PC-3 (cell line): ENCODE results near the gene DNAAF3. TPM values are rescaled to one million over a fixed set of nuclear protein-coding genes. Genes with fewer than 3 reads are reported as not detected.

Source experiments
- microRNA-seq: library from miRNA; unstranded; fragments of <30 nt; microRNA quantifications from one replicate; pipeline ENCODE4 v1.1.0, GENCODE V29; 2020; ENCODE audit not compliant: unreplicated experiment
- total RNA-seq: library from RNA; depleted of rRNA; stranded (reverse); fragments of >200 nt; gene quantifications from 2 replicates; pipeline ENCODE4 v1.2.3, GENCODE V29; 2014; rRNA removed

Gene DNAAF3
- total RNA-seq, 1 experiment from 2014 or later = 30.0 TPM

Small RNA genes lying within 50 kb of the gene (microRNA-seq; reads per million reads assigned to microRNA genes)
- not detected for gene MIR7975

Other genes starting within 250 kb of the DNAAF3 start
- gene NLRP7, start 219.1 kb downstream of the DNAAF3 start, total RNA-seq = not detected in 2 replicates
- not detected in 2 replicates for gene NLRP2, start 200.2 kb downstream of the DNAAF3 start, total RNA-seq
- gene GP6, start 128.3 kb downstream of the DNAAF3 start, total RNA-seq = 0.58 TPM in 1 of 2 replicates, not detected in the other
- gene RDH13, start 103.5 kb downstream of the DNAAF3 start, total RNA-seq = 80.4 and 85.7 TPM in 2 replicates
- 75.3 and 75.8 TPM in 2 replicates for gene EPS8L1, start 90.7 kb downstream of the DNAAF3 start, total RNA-seq
- gene PPP1R12C, start 49.0 kb downstream of the DNAAF3 start, total RNA-seq = 136 and 180 TPM in 2 replicates
- 266 and 317 TPM in 2 replicates for gene TNNT1, start 17.4 kb downstream of the DNAAF3 start, total RNA-seq
- 32.4 and 40.1 TPM in 2 replicates for gene TNNI3, start 8.9 kb downstream of the DNAAF3 start, total RNA-seq
- gene SYT5, start 13.7 kb upstream of the DNAAF3 start, total RNA-seq = 0.40 and 2.5 TPM in 2 replicates
- gene PTPRH, start 42.9 kb upstream of the DNAAF3 start, total RNA-seq = 8.1 and 10.9 TPM in 2 replicates
- 11.1 and 11.8 TPM in 2 replicates for gene TMEM86B, start 62.1 kb upstream of the DNAAF3 start, total RNA-seq
- 159 and 221 TPM in 2 replicates for gene PPP6R1, start 92.4 kb upstream of the DNAAF3 start, total RNA-seq
- 122 and 148 TPM in 2 replicates for gene HSPBP1, start 113.5 kb upstream of the DNAAF3 start, total RNA-seq
- 5.1 and 8.7 TPM in 2 replicates for gene BRSK1, start 117.4 kb upstream of the DNAAF3 start, total RNA-seq
- gene TMEM150B, start 158.7 kb upstream of the DNAAF3 start, total RNA-seq = not detected in 2 replicates
- 21.9 and 36.6 TPM in 2 replicates for gene KMT5C, start 173.3 kb upstream of the DNAAF3 start, total RNA-seq
- 0.80 and 2.4 TPM in 2 replicates for gene COX6B2, start 188.1 kb upstream of the DNAAF3 start, total RNA-seq
- not detected in 2 replicates for gene GARIN5B, start 196.6 kb upstream of the DNAAF3 start, total RNA-seq
- gene IL11, start 203.8 kb upstream of the DNAAF3 start, total RNA-seq = 7.5 and 10.7 TPM in 2 replicates
- not detected in 2 replicates for gene TMEM190, start 210.2 kb upstream of the DNAAF3 start, total RNA-seq
- gene TMEM238, start 217.7 kb upstream of the DNAAF3 start, total RNA-seq = 22.1 and 22.8 TPM in 2 replicates
- gene RPL28, start 219.3 kb upstream of the DNAAF3 start, total RNA-seq = 550 and 836 TPM in 2 replicates
- gene UBE2S, start 241.2 kb upstream of the DNAAF3 start, total RNA-seq = 2,068 and 2,245 TPM in 2 replicates